ENCODE data around the gene ACOX1. TPM values are rescaled to one million over a fixed set of nuclear protein-coding genes. Genes with fewer than 3 reads are reported as not detected.

ACOX1 gene
- total and polyA plus RNA-seq, 2 of the 13 experiments (the other 11 are each of a cell fraction or from before 2014, with no cell fraction given) = 86.4 to 120 TPM

- TF ChIP-seq, protein P1, sequence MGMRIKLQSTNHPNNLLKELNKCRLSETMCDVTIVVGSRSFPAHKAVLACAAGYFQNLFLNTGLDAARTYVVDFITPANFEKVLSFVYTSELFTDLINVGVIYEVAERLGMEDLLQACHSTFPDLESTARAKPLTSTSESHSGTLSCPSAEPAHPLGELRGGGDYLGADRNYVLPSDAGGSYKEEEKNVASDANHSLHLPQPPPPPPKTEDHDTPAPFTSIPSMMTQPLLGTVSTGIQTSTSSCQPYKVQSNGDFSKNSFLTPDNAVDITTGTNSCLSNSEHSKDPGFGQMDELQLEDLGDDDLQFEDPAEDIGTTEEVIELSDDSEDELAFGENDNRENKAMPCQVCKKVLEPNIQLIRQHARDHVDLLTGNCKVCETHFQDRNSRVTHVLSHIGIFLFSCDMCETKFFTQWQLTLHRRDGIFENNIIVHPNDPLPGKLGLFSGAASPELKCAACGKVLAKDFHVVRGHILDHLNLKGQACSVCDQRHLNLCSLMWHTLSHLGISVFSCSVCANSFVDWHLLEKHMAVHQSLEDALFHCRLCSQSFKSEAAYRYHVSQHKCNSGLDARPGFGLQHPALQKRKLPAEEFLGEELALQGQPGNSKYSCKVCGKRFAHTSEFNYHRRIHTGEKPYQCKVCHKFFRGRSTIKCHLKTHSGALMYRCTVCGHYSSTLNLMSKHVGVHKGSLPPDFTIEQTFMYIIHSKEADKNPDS (CRISPR knock-in tag; IDR thresholded peaks at IDR 0.05) = 0 out of 2 replicates have a peak, but pooled peaks have one; percentile 46
- TF ChIP-seq ZNF816 (CRISPR knock-in tag; IDR thresholded peaks at IDR 0.05; ENCODE audit: borderline replicate concordance) (0 out of 2 replicates have a peak, but pooled peaks have one; percentile 18), KDM3A (CRISPR knock-in tag; IDR thresholded peaks at IDR 0.05; ENCODE audit: low read depth) (0 out of 2 replicates have a peak, but pooled peaks have one; percentile 3), HNF4G (IDR thresholded peaks at IDR 0.05; ENCODE audit: borderline replicate concordance, low read depth, low read length) (no peak), HNF4G (CRISPR knock-in tag; IDR thresholded peaks at IDR 0.05; ENCODE audit: borderline replicate concordance, low read depth) (peak; percentile 15; the same call in 1 of the 2 replicates), AGO1 (IDR thresholded peaks at IDR 0.05; ENCODE audit: low read depth, low read length, poor library complexity, severe bottlenecking) (peak; percentile 19), HNF1A (IDR thresholded peaks at IDR 0.05; ENCODE audit: low read depth) (no peak), HNF1A (CRISPR knock-in tag; IDR thresholded peaks at IDR 0.05; ENCODE audit: borderline replicate concordance) (no peak), MAZ (IDR thresholded peaks at IDR 0.05; ENCODE audit: borderline replicate concordance, low read depth, low read length) (0 out of 2 replicates have a peak, but pooled peaks have one; percentile 27), MAZ (CRISPR knock-in tag; IDR thresholded peaks at IDR 0.05; ENCODE audit: low read depth) (no peak), NFATC3 (CRISPR knock-in tag; IDR thresholded peaks at IDR 0.05) (0 out of 2 replicates have a peak, but pooled peaks have one; percentile 67), ZSCAN5A (CRISPR knock-in tag; IDR thresholded peaks at IDR 0.05; ENCODE audit: borderline replicate concordance) (no peak)
- TF ChIP-seq, protein P2, sequence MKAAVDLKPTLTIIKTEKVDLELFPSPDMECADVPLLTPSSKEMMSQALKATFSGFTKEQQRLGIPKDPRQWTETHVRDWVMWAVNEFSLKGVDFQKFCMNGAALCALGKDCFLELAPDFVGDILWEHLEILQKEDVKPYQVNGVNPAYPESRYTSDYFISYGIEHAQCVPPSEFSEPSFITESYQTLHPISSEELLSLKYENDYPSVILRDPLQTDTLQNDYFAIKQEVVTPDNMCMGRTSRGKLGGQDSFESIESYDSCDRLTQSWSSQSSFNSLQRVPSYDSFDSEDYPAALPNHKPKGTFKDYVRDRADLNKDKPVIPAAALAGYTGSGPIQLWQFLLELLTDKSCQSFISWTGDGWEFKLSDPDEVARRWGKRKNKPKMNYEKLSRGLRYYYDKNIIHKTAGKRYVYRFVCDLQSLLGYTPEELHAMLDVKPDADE (CRISPR knock-in tag; IDR thresholded peaks at IDR 0.05) = no peak
- TF ChIP-seq, protein P3, sequence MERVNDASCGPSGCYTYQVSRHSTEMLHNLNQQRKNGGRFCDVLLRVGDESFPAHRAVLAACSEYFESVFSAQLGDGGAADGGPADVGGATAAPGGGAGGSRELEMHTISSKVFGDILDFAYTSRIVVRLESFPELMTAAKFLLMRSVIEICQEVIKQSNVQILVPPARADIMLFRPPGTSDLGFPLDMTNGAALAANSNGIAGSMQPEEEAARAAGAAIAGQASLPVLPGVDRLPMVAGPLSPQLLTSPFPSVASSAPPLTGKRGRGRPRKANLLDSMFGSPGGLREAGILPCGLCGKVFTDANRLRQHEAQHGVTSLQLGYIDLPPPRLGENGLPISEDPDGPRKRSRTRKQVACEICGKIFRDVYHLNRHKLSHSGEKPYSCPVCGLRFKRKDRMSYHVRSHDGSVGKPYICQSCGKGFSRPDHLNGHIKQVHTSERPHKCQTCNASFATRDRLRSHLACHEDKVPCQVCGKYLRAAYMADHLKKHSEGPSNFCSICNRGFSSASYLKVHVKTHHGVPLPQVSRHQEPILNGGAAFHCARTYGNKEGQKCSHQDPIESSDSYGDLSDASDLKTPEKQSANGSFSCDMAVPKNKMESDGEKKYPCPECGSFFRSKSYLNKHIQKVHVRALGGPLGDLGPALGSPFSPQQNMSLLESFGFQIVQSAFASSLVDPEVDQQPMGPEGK (CRISPR knock-in tag; IDR thresholded peaks at IDR 0.05) = peak; percentile 49; the same call in 1 of the 2 replicates
Measured at GRCh38 chr17:75895370-75896155, 83.4 kb downstream of the ACOX1 start (continued).
